HG03520 (cell line): ENCODE data around the gene ZBTB20.
A peak's percentile ranks its signal among the peaks of the same experiment; 100 is the strongest.

Source experiments
- ATAC-seq: cut with Tn5 transposase; IDR thresholded peaks from one replicate; pipeline ENCODE4 v1.9.1; 2021; ENCODE audit warnings: mild to moderate bottlenecking, moderate library complexity; ENCODE audit not compliant: unreplicated experiment

Gene ZBTB20

DNA sequence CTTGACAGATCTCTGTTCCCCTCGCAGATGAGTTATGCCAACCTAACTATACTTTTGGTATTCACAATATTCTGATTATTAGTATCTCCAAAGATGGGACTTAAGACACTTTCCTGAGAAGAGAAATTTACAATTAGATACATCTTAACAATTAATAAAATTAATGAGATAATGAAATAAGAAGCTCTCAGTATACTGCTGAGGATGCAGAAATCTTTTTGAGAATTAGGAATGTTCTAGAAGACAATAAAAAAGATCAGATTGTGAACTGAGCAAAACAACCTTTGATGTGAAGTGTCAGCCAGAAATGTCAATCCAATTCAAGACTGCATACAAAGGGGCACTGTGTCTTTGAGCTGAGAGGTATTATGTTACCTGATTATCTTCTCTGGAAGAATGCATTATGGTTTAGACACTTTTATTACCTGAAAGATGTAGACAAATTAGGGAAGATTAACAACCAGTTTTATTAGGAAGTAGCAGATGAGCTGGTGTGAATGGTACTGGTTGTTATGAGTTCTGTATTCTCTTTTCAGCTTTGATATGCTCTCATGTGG, 590.4 kb downstream of the ZBTB20 start:
- ATAC-seq, result no peak

DNA sequence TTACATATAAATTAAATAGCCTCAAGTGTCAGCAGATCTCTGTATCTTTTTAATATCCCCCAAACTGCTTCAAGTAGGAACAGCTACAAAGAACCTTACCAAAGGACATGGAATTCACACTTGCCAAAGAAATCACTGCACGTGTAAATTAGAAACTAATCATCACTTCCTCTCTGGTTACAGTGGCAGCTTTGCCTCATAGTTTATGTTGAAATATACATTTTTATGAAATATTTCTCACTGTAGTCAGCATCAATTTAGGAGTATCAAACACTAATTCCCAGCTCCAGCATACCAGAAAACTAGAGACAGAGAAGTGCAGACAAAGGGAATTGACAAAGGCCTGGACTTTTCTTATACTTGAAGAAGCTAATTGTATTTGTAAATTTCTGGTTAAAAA, 592.4 kb downstream of the ZBTB20 start:
- no peak for ATAC-seq

DNA sequence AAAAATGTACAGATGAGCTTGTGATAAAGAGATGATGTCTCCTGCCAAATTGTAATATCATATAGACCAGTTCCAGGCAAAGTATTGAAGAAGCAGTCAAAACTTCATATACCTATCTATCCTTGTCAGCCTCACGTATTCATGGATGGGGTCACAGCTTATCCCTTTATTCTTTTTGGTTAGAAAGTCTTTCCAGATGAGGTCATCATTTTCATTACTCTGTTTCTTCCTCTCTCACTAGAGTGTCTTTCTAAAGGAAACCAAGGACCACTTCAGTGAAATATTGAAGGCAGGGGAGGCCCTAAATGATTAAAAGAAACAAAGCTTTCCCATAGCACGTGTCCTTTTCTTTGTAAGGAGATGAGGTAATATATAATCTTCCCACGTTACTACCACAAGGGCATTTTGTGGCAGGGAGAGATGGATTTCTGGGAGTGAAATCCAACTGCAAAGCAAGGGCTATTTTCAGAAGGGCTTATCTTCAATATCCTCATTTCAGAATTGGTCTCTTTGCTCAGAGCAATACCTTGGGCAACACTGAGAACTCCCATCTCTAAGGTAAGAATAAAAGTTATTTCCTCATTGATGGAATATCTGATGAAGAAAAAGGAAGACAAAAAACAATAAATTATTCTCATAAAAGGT, 593.0 kb downstream of the ZBTB20 start:
- ATAC-seq, result no peak

DNA sequence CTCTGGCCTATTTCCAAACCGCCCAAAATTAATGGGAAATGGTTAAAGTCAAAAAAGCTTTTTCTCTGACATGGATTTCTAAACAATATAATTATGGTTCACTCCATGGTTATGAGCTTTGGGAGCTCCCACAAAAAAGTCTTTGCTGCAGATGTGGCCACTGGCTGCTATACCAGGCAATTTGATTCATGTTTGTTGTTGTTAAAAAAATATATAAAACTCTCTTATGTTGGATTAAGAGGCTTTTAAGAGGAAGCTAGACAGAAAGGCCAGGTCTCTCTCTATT, 594.6 kb downstream of the ZBTB20 start:
- no peak for ATAC-seq

DNA sequence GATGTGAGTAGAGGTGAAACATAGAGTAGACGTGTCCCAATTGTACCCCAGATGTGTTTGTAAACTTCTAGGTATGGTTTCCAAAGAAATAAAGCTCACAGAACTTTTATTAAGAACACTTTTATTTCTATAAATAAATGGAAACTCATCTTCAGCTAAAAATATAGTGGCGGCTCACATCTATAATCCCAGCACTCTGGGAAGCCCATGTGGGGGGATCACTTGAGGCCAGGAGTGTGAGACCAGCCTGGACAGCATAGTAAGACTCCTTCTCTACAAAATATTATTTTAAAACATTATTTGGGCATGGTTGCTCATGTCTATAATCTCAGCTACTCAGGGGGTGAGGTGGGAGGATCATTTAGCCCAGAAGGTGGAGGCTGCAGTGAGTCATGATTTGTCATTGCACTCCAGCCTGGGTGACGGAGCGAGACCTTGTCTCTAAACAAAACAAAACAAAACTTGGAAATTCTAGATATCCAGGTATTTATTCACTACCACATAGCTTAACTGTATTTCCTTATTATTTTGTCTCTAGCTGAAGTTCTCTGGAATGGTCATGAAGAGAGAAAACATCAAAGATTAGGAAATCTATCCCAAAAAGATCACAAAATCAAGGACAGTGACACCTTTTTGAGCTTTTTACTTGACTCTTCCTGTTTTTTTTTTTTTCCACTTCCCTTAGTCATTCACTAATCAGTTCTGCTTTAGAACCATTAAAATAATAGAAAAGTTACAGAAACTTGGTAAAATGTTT, 595.1 kb downstream of the ZBTB20 start:
- no peak for ATAC-seq

DNA sequence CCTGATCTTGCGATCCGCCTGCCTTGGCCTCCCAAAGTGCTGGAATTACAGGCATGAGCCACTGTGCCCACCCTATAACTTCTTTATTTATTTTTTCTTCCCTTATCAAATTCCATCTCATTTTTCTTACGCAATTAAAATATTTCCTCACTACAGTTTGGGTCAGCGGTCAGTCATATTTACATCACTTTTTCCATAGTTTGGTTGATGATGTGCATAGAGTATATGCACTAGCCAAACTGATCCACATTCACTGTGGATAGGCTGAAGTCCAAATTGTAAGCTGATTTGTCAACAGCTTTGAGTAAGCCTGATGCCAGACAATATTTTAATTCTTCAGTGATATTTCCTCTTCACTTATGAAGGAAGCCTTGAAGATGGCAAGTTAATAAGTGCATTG, 596.9 kb downstream of the ZBTB20 start:
- no peak for ATAC-seq

DNA sequence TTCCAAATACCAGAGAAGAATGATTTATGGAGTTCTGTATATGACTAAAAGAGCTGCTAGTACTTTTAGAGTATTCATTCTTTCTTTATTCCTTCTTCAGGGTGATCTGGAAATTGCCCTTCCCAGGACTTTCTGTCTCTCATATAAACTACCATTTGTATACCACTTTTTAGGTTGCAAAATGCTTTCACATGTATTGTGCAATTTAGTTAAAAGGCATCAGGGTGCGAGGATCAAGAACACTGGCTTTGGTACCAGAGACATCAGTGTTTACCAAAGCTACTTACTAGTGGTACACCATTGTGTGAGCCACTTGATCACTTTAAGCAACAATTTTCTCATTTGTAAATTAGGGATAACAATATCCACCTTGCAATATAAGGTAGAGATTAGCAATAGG, 601.9 kb downstream of the ZBTB20 start:
- ATAC-seq, result no peak

DNA sequence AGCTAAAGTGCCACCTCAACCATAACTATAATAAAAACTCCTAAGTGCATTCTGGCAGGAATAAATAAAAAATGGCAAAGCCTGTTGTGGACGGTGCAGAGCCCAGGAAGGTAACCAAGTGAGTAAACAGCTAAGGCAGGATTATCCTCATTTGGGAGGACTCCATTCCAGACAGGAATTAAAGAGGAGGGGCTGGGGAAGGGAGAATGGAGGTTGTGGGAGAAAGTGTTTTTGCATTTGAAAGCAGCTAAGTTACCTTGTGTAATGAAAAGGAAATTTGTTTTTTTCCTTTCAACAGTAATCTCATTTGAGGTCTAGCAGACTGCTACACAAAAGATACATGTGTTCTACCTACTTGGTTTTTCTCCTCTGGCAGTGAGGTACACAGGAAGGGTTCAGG, 604.7 kb downstream of the ZBTB20 start:
- ATAC-seq, result no peak

DNA sequence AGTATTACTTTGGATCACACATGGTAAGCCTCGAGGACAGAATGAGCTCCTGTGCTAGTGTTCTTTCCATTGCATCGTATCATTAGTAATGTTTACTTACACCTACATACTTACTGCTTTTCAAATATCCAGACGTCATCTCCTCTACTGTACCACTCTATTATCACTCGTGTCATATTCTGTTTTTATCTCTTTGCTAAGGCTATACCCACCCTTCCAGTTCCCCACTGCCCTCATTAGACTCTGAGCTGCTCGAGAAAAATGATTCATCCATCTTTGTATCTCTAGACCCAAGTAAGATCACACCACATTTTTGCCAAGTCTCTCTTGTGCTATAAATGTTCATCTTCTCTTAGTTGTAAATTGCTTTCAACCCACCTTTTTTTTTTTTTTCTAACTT, 607.6 kb downstream of the ZBTB20 start:
- ATAC-seq, result no peak

DNA sequence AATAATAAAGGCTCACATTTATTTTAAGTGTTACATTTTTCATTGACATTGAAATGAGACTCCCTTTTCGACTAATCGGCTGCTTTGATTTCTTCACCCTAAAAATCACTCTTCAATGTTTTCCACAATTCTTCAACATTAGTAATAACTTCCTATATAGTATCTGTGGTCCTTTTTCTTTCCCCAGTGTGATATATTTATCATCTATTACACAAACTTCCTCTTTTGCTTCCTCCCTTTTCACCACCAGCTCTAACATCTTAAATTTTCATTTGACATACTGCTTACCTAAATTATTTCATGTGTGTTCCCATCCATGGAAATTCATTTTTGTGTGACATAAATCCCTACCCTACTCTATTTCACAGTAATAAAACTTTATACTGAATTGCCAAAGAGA, 608.9 kb downstream of the ZBTB20 start:
- ATAC-seq, result no peak

DNA sequence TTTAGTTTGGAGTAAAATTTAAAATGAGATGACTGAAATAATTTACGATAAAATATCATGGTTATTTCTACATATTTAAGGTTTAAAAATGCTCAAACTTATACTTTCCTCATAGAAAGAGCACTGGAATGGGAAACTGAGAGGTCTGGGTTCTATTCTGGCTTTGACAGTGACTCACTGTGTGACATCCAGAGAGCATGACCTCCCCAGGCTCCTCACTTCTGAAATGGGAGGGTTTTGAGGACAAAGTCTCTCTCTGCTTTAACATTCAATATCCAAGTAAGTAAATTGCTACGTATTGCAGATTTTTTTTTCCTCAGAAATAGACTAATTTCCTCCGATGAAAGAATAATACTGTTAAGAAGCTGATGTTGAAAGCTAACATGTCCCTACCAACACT, 618.6 kb downstream of the ZBTB20 start:
- ATAC-seq, result no peak

DNA sequence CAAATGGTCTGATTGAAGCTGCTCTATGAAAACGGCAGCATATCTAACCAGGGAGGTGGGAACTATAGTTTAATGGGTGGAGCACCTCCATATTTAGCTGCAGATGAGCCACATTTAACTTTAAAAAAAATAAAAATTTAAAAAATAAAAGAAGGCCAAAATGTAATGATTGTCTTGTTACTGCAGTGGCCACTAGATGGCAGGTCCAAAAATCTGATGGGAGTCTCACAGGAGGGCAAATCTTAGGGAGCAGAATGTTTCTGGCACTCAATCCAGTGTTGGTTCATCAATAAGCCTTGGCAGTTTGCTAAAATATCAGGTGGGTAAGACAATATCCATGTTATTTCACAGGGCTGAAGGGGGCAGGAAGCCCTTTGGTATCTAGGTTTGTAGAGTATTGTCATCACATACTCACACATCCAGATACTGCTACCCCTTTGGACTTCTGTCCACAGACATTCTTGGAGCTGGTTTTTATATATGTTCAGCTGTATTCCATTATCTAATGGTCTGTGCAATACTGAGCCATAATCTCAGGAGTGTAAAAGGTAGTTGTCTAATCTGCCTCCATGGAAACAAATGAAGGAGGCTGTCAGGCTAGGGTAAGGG, 619.9 kb downstream of the ZBTB20 start:
- ATAC-seq, result no peak

DNA sequence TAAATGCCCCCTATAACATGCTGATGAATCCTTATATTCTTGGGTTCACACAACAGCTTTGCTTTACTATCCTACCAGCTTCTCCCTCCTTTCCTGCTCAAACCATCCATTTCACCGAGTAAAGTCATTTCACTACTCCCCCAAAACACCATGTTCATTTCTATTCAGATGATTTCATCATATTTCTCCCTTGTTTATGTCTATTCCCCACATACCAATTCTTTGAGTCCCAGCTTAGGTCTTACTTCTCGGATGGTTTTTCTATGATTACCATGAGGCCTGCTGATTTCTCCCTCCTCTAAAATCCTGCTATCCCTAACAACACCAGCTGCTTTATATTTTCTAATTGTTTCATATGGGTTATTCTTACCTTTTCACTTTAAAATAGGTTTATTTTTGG, 621.8 kb downstream of the ZBTB20 start:
- no peak for ATAC-seq

DNA sequence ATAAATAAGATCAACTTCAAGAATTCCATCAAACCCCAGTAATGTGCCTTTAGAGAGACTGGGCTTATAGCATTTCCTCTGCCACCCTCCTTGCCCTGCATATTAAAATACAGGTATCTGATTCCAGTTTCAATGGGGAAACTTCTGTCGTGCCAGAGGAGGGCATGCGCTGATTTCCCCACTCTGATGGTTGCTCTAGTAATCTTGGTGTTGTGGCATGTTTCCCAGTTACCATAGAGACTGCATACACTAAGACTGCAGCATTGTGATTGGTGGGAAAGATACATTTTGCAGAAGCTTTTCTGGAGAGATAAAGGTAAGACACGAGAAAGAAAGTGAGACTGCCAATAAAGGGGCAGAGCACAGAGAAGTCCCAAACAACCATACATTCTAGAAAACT, 627.7 kb downstream of the ZBTB20 start:
- peak; percentile 96 for ATAC-seq

DNA sequence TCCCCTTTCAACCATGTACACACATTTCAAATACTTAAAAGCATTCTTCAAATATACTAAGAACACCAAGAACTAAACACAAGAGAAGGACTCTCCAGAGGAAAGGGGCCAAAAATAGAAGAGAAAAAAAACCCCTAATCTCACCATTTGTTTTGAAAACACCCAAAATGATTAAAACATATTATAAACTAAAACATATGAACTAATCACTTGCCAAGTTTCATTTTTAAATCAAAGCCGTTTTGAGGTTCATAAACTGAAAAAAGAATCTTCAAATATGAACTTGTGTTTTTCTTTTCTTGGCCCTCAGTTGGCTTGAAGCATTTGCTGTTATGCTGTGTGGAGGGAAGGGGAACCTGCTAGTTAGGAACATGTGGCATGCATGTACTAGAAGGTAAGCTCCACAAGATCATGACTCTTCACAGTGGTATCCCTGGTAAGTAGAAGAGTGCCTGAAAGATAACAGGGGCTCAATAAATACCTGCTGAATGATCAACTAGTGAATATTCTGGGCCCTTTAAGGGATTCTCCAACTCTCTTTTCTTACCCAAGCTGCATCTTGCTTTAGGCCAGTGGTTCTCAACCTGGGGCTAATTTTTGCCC, 628.8 kb downstream of the ZBTB20 start:
- no peak for ATAC-seq

DNA sequence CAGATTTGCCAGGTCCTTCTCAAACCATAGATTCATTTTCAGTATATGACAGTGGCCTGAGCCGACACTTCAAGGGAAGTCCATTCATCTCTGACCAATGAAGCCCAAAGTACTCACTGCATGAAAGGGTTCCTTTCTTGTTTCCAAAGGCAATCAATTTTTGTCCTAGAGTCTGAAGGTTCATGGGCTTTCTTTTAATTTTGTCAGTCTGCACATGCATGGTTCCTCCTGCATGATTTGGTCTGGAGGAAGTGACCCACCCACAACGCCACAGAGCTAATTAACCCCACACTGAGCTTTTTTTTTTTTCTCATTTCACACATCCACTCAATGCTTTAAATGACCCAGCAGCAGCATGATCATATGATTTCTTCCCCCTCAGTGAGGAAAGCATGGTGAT, 636.9 kb downstream of the ZBTB20 start:
- no peak for ATAC-seq

DNA sequence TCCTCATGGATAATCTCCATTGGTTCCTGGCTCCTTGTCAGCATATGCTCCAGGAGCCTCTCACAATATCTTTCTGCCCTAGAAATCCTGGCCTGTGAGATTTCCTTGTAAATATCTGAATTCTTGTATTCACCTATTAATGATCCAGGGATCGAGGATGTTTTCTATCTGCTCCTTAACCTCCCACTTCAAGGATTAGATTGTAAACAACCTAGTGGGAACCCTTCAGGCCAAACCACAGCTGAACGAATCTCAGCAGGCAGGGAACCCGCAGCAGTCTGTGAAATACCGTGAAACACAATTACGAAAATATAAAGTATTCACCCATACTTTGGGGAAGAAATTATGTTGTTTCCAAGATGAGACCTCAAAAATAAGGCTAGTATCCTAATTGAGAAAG, 637.3 kb downstream of the ZBTB20 start:
- no peak for ATAC-seq

DNA sequence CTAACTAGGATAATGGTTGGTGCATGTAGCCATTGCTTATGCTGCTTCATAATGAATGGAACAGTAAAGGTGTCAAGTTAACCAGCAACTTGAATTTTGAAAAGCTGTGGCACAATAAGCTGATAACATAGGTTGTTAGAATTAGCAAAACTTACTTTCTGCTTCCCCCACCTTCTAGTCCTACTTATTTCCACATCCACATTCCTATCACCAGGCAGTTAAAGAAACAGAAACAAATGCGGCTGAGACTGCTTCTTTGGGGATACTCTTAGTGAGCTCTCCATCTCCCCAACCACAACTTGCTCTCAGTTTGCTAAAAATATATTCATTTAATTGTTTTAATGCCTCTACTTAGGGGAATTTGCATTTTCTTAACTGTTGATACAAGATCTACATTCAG, 638.1 kb downstream of the ZBTB20 start:
- ATAC-seq, result no peak

DNA sequence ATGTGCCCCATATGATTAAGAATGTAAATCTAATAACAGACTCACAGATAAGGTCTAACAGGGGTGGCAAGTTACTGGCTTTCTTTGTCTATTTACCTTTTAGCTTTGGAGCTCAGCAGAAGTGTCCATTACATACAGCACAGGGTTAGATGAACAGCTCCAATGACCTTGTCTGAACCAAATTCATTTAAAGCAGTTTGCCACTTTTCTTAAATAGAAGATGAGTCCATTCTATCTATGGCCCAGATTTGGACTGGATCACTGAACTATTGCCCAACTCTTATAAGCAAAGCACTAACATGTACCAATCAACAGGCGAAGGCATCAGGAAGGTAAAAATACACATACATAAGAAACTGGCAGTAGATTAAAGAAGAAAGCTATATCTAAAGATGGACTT, 638.9 kb downstream of the ZBTB20 start:
- ATAC-seq, result no peak

DNA sequence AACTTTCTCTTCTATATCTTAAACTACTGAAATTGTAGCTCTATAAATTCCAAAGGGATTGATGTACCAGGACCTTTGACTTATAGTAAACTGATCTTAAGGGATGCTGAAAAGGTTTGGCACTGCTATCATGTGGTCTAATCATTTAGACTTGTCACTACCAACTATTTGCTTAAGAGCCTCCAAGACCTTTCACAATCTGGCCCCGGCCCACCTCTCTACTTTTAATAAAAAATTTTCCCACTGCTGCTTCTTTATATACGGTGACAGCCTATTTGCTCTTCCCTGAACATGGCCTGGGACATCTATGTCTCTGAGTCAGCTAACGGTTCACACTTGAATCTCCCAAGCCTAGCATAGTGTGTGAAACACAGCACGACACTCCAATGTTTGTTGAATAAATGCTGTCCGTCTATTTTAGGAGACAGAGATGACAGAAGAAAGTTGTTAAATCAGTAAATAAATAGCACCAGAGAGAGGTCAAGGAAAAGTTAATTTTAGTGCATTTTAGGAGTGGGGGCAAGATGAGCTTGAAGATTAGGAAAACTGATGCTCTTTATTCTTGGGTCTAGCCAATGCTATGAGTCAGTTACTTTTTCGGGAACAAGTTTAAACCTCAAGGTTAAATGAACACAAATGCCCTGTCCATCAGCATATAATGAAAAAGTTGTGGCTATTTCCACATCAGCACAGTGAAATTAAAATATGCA, 640.3 kb downstream of the ZBTB20 start:
- no peak for ATAC-seq

DNA sequence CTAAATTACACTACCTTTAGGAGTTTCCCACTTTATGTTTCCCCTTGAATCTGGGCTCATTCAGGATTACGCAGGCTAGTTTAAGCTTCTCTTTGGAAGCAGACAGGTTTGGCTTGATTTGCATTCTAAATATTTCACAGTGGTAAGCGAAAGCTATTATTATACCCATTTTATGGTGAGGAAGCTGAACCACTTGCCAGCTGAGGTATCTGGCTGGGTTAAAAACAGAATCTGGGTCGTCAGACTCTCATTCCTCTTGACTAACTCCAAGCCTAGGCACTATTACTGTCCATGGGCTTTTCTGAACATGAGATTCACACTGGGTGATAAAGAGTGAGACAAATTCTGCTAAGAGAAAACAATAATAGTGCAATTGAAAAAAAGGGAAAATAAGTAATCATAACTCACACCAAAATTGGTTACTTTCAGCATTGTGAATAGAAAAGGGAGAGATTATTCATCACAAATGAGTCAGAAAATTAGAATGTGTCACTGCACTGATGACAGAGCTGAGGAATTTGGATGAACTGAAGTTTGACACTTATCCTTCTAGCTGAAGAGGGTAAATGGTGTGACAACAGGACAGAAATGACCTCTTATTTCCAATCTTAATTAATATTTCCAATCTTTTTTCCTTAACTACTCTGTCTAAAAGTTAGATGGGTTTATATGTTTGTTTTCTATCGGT, 642.0 kb downstream of the ZBTB20 start:
- ATAC-seq, result no peak
